OCI-LY7 (cell line): Measurements from ENCODE around the gene PYDC1. TPM values are rescaled to one million over a fixed set of nuclear protein-coding genes. Genes with fewer than 3 reads are reported as not detected.

Experiments
- BruUV-seq: library from RNA; stranded (reverse); fragments of 400-500 nt; replicated peaks from 2 replicates; lab custom pipeline; 2021; lab: Mats Ljungman, UMichigan
- CTCF ChIA-PET: fragments of 300-600 bp; sonication (Branson Sonifier 250); formaldehyde crosslinking; loops from one replicate; lab custom pipeline; 2022; ENCODE audit warnings: antibody characterized with exemption; ENCODE audit not compliant: unreplicated experiment; lab: Charles Lee
- POLR2A ChIA-PET: fragments of 300-600 bp; sonication (Branson Sonifier 250); formaldehyde crosslinking; loops from one replicate; lab custom pipeline; 2022; ENCODE audit warnings: antibody characterized with exemption; lab: Charles Lee
- DNase-seq: peaks from one replicate; pipeline ENCODE4 v3.0.0-alpha.2; 2015; ENCODE audit warnings: low spot score
- H2AFZ ChIP-seq: fragments of 200-600 bp; sonication (generic), shearing (Covaris generic); 2 replicates; pipeline ENCODE4 v1.6.1; 2014; ENCODE audit warnings: mild to moderate bottlenecking, antibody characterized with exemption, low read length, moderate library complexity
- H3K27ac ChIP-seq: fragments of 200-600 bp; sonication (generic); 2 replicates; pipeline ENCODE4 v1.5.1; 2014; ENCODE audit warnings: mixed run types, low read depth, mild to moderate bottlenecking, moderate library complexity, low read length, inconsistent platforms; ENCODE audit not compliant: poor library complexity, severe bottlenecking
- H3K36me3 ChIP-seq: fragments of 200-600 bp; sonication (generic); 2 replicates; pipeline ENCODE4 v1.6.1; 2014; ENCODE audit warnings: mild to moderate bottlenecking, antibody characterized with exemption, low read length, moderate library complexity, mixed read lengths; ENCODE audit not compliant: insufficient read depth
- H3K4me1 ChIP-seq: fragments of 200-600 bp; sonication (generic); 2 replicates; pipeline ENCODE4 v1.5.1; 2014; ENCODE audit warnings: mild to moderate bottlenecking, low read length; ENCODE audit not compliant: insufficient read depth, poor library complexity, severe bottlenecking
- H3K4me2 ChIP-seq: fragments of 200-600 bp; sonication (generic); 2 replicates; pipeline ENCODE4 v1.6.1; 2014; ENCODE audit warnings: mild to moderate bottlenecking, low read length
- H3K4me3 ChIP-seq: fragments of 200-600 bp; sonication (generic); 2 replicates; pipeline ENCODE4 v1.5.1; 2014; ENCODE audit warnings: mild to moderate bottlenecking, low read depth, low read length; ENCODE audit not compliant: poor library complexity, severe bottlenecking
- H3K79me2 ChIP-seq: fragments of 200-600 bp; sonication (generic); 2 replicates; pipeline ENCODE4 v1.6.1; 2016; ENCODE audit warnings: low read depth, mild to moderate bottlenecking, low read length, moderate library complexity, mixed read lengths; ENCODE audit not compliant: insufficient read depth
- H3K9me2 ChIP-seq: fragments of 200-600 bp; sonication (generic); 2 replicates; pipeline ENCODE4 v1.6.1; 2016; ENCODE audit warnings: mild to moderate bottlenecking, low read length, mixed read lengths; ENCODE audit not compliant: insufficient read depth
- H3K9me3 ChIP-seq: fragments of 200-600 bp; sonication (generic); 2 replicates; pipeline ENCODE4 v1.6.1; 2014; ENCODE audit warnings: mild to moderate bottlenecking, mixed run types, low read length, mixed read lengths
- H4K20me1 ChIP-seq: fragments of 200-600 bp; sonication (generic); 2 replicates; pipeline ENCODE4 v1.6.1; 2014; ENCODE audit warnings: mild to moderate bottlenecking, antibody characterized with exemption, low read length, moderate library complexity, mixed read lengths; ENCODE audit not compliant: insufficient read depth
- CTCF ChIP-seq: fragments of 200-600 bp; sonication (generic); conservative IDR thresholded peaks from 2 replicates; pipeline ENCODE4 v1.5.1; 2014; ENCODE audit warnings: mild to moderate bottlenecking, antibody characterized with exemption, low read length, moderate library complexity, mixed read lengths
- EZH2phosphoT487 ChIP-seq: fragments of 200-600 bp; sonication (generic); IDR thresholded peaks from 2 replicates; pipeline ENCODE4 v1.6.1; 2018; ENCODE audit warnings: low read depth, borderline replicate concordance, mild to moderate bottlenecking, mixed run types, antibody characterized with exemption, low read length, moderate library complexity, mixed read lengths
- intact Hi-C: fragments of 100-400 bp; cut with micrococcal nuclease; formaldehyde crosslinking; loops from one replicate; pipeline ENCODE4 v1.10.0; 2022; ENCODE audit not compliant: unreplicated experiment
- total RNA-seq, 2 experiments: library from RNA; depleted of rRNA in 1 of 2; stranded (reverse); fragments of >200 nt in 1 of 2; shearing (Covaris generic) in 1 of 2; gene quantifications; 2 replicates each; pipeline ENCODE4 v1.2.3, GENCODE V29; 2014 to 2022

PYDC1 gene
- total RNA-seq, 2 experiments from 2014 or later: not detected

- H3K4me1 ChIP-seq: no peaks in the 10 kb centered on the region
- no peak for DNase-seq
- no peaks in the 10 kb centered on the region for H3K9me3 ChIP-seq
- no peaks in the 10 kb centered on the region for H3K79me2 ChIP-seq
- no peak overlapping the region for H2AFZ ChIP-seq
- H3K27ac ChIP-seq: no peak overlapping the region
- H3K36me3 ChIP-seq: no peaks in the 10 kb centered on the region
- CTCF ChIA-PET: no interaction called here
- no TSS peak for BruUV-seq
- H4K20me1 ChIP-seq: no peaks in the 10 kb centered on the region
- no peak overlapping the region for H3K4me3 ChIP-seq
- POLR2A ChIA-PET: interaction anchor here (0.6 to 0.8 kb wide), 2 partner anchors 12 to 105 kb away, joined by 3 read pairs; no protein-coding TSS in a partner anchor
- H3K4me2 ChIP-seq: no peak overlapping the region
- TF ChIP-seq CTCF (no peak), EZH2phosphoT487 (no peak)
- intact Hi-C loops: no loop called here
- no peaks in the 10 kb centered on the region for H3K9me2 ChIP-seq
These were observed 39.5 kb upstream of the PYDC1 start for GRCh38 chr16:31256466-31256865.

- no peak for DNase-seq
- no peak overlapping the region for H3K4me2 ChIP-seq
- POLR2A ChIA-PET: interaction anchor here (0.6 kb wide), 1 partner anchor 8 kb away, joined by 3 read pairs; no protein-coding TSS in a partner anchor
These were observed 36.7 kb upstream of the PYDC1 start for GRCh38 chr16:31253642-31254045.

More at GRCh38 chr16:31253642-31254045, 36.7 kb upstream of the PYDC1 start:
- Histone ChIP-seq H4K20me1 (no peaks in the 10 kb centered on the region), H3K9me2 (no peaks in the 10 kb centered on the region), H3K27ac (no peak overlapping the region), H3K36me3 (no peaks in the 10 kb centered on the region), H2AFZ (0 out of 2 replicates have a peak overlapping the region, but pooled peaks have one; percentile 3), H3K79me2 (no peaks in the 10 kb centered on the region), H3K4me1 (no peaks in the 10 kb centered on the region), H3K4me3 (no peak overlapping the region), H3K9me3 (no peaks in the 10 kb centered on the region)
- CTCF ChIA-PET: no interaction called here
- no TSS peak for BruUV-seq
- intact Hi-C loops: no loop called here
- TF ChIP-seq CTCF (no peak), EZH2phosphoT487 (no peak)
